GM12864 (cell line): ENCODE measurements around the gene SIAH3.
"Not testable (repeated sequence)": the region's sequence is repeated elsewhere in the genome, so short reads cannot be mapped to it uniquely, and the experiment has no call there.

Experiments used
- DNase-seq: peaks from one replicate; pipeline ENCODE4 v3.0.0-alpha.2; 2011; ENCODE audit warnings: low read depth
- H3K4me3 ChIP-seq: 2 replicates; pipeline ENCODE4 v1.5.1; 2011; ENCODE audit warnings: mild to moderate bottlenecking, low read depth, low read length, control low read depth
- CTCF ChIP-seq: IDR thresholded peaks from 2 replicates; pipeline ENCODE4 v1.5.1; 2011; ENCODE audit warnings: low read depth, mild to moderate bottlenecking, moderate library complexity, low read length, control low read depth, inconsistent platforms; ENCODE audit errors: missing control alignments

The SIAH3 gene

GRCh38 chr13:45765464-45765863 lies 86.1 kb downstream of the SIAH3 start:
- no peak for TF ChIP-seq CTCF
- no peak overlapping the region for H3K4me3 ChIP-seq
- DNase-seq = no peak

GRCh38 chr13:45763419-45763818 lies 88.1 kb downstream of the SIAH3 start:
- no peak overlapping the region for H3K4me3 ChIP-seq
- TF ChIP-seq CTCF = no peak
- no peak for DNase-seq

- not testable (repeated sequence) for H3K4me3 ChIP-seq, DNase-seq
Observed at GRCh38 chr13:45757589-45757988, 94.0 kb downstream of the SIAH3 start.

GRCh38 chr13:45756498-45756897 lies 95.1 kb downstream of the SIAH3 start:
- DNase-seq, H3K4me3 ChIP-seq: not testable (repeated sequence)

- no peak for DNase-seq
Observed at GRCh38 chr13:45752510-45752909, 99.0 kb downstream of the SIAH3 start.

GRCh38 chr13:45751885-45752284 lies 99.7 kb downstream of the SIAH3 start:
- no peak for DNase-seq
- no peak overlapping the region for H3K4me3 ChIP-seq
- TF ChIP-seq CTCF = no peak

More at GRCh38 chr13:45752510-45752909, 99.0 kb downstream of the SIAH3 start:
- H3K4me3 ChIP-seq = no peak overlapping the region
- no peak for TF ChIP-seq CTCF

GRCh38 chr13:45750566-45750965 lies 101.0 kb downstream of the SIAH3 start:
- no peak overlapping the region for H3K4me3 ChIP-seq
- DNase-seq = no peak
- TF ChIP-seq CTCF = no peak

GRCh38 chr13:45748941-45749759 lies 102.4 kb downstream of the SIAH3 start:
- DNase-seq = no peak
- H3K4me3 ChIP-seq = no peak overlapping the region
- TF ChIP-seq CTCF = no peak
